GM19351 (cell line): Measurements from ENCODE around the gene PEX14.

Experiments used
- ATAC-seq: cut with Tn5 transposase; IDR thresholded peaks from one replicate; pipeline ENCODE4 v1.9.1; 2021; ENCODE audit warnings: mild to moderate bottlenecking, moderate library complexity; ENCODE audit not compliant: unreplicated experiment

The PEX14 gene

DNA sequence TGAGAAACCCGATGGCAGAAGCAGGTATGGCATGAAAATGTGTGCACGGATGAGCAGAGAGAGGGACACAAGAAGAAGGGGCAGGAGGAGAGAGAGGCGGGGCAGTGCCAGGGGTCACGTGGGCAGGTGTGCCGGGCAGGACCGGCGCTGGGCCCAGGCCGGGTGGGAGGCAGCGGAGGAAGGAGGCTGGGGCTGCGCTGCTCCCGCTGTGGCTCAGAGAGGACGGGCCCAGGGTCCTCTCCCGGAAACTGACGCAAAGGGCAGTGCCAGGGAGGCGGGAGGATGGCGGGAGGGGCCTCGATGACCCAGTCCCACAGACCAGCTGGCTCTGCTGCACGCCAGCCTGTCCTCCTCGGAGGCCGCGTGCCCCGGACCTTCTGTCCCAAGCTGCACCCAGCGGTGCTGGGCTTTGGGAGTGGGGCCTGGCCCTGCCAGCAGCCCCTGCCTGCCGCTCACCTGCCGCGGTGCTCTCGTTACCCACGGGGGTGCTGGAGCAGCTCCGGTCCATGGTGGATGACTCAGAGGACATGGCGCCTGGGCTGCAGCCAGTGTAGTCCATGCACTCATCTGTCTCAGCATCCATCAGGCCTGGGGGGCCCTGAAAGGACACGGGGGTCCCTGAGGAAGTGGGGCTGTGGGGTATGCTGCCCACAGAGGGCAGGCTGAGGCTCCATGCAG lies 167.8 kb downstream of the PEX14 start:
- no peak for ATAC-seq

DNA sequence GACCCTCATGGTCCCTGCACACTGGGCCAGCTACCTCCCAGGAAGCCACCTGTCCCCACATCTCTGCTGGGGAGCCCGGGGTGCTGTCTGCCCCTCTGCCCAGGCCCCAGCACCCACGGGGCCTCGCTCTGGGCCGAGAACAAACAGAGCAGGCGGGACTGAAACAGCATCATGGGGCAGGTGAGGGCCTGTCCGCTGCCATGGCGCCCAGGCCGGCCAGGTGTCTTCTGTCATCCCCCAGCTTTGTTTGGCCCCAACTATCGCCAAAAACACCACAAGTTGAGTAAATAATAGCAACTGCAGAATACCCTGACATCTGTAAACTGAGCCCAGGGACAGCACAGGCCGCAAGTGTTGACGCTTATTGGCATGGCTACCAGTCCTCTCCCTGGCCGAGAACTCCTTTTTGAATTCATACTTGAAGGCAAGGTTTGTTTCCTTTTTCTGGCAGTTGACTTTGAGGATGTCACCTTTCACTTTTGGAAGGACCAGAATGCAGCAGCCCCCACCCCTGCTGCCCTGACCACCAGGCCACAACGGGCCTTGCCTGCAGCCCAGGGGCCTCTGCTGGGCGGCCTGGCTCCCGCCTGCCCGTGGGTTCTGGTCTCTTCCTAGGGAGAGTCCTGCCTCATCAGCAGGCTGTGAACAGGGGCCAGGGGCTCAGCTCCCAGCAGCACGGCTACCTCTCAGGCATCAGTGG lies 169.0 kb downstream of the PEX14 start:
- ATAC-seq = no peak

DNA sequence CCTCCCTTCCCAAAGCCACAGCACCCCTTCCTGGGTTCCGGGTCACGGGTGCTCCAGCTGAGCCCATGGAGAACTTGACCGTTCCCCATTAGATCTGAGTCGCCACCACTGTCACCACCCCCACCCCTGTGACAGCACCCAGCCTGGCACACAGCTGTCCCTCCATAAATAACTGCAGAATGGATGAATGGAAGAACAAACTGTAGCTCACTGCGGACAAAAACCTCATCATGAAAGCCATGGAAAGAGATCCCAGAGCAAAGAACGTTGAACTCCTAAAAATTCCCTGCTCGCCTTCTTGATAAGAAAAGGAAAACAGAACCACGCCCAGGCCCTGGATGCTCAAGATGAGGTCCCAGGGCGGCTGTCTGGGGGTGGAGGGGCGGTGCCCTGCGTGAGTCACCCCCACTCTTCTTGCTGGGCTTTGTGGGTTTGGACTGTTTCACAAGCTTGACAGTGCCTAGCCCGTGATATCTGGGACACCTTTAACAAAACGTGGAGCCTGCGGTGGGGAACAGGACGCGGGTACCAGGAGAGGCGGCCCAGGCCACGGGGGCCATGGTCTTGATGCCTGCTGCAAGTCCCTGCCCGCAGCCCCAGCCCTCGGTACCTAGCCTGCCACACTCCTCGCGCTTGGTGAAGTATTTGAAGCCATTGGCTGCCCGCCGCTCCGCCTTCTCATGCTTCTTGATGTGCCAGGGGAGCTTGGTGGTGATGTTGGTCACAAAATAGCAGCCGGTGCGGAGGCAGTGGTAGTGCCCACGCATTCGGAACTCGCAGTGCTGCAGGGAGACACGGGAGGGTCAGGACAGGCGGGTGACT lies 169.8 kb downstream of the PEX14 start:
- ATAC-seq = no peak

DNA sequence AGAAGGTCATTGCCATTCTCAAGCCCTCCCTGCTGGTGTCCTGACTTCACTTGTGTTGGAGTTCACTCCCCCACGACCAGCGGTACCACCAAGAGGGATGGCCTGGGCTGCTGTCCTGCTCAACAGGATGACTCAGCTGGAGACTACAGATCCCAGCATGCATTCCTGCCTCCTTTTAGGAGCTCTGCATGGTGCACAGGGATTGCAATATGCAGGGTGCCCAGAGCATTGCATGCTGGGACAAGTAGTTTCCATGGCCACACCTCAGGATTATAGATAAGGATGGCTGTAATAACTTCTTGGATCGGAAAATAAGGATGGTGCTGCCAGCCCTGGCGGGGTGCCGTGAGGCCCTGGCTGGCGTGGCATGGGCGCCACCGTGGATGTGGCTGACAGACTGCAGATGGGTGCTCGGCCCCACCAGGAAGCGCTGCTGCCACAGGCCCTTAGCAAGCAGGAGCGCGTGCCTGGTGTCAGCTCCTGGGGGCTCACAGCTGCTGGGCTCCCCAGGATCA lies 171.7 kb downstream of the PEX14 start:
- ATAC-seq = no peak

DNA sequence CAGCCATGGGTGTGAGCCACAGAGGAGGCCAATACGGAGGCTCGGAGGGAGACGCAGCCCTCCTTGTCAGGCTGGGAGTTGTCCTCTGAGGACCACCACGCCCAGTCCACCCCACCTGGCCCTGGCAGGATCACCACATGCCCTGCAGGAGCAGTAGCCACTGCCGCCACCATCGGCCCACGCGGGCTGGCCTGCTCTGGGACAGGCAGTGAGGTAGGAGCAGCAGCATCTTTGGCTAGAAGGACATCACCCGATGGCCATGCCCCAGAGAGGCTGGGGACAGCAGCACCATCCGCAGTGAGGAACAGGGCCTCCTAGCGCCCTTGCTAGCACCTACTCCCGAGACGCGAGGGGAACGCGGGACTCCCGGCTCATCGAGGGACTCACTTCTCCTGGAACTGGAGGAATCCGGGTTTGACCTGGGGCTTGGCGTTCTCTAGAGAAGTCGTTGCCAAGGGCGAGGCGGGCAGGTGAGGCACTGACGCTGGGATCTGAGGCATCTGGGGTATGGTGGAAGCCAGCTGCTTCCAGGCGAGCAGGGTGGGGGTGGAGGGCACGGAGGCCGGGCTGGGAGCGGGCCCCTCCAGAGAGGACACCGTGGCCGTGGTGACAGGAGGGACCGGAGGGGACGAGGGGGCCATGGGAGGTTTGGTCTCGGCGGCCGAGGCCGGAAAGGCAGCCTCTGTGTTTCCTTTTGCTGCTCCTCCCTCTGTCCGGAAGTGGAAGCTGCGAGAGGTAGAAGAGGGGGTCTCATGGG lies 172.8 kb downstream of the PEX14 start:
- no peak for ATAC-seq

DNA sequence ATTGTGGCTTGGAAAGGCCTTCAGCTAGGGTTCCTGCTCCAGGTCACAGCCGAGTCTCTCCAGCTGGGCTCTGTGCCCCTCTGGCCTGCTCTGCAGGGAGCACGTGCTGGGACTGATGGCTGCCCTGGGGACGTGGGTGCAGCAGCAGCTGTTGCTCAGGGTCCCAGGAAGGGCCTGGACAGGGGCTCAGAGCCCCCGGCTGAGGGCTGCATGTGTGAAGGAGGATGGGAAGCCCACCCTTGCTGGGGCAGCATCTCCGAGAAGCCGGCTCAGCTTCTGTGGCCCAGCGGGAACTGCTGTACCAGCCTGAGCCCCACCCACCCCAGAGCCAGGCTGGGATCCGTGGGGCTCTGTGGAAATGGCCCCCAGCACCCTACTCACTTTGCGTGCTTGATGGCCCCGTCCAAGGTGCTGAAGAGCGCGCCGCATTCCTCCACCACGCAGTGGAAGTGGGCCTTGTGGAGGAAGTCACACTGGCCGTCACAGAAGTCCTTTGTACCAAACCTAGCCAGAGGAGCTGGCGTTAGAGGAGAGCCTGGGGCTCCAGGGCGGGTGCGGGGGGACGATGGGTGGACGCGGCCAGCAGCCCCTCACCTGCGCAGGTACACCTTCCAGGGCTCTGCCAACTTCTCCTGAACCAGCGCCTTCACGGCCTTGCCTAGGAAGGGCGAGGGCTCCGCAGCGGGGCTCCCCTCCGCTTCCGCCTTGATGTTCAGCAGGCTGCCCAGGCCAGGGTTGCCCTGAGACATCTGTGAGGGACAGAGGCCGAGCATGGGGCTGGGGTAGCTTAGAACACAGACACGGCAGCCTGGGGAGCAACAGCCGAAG lies 174.2 kb downstream of the PEX14 start:
- ATAC-seq = no peak

DNA sequence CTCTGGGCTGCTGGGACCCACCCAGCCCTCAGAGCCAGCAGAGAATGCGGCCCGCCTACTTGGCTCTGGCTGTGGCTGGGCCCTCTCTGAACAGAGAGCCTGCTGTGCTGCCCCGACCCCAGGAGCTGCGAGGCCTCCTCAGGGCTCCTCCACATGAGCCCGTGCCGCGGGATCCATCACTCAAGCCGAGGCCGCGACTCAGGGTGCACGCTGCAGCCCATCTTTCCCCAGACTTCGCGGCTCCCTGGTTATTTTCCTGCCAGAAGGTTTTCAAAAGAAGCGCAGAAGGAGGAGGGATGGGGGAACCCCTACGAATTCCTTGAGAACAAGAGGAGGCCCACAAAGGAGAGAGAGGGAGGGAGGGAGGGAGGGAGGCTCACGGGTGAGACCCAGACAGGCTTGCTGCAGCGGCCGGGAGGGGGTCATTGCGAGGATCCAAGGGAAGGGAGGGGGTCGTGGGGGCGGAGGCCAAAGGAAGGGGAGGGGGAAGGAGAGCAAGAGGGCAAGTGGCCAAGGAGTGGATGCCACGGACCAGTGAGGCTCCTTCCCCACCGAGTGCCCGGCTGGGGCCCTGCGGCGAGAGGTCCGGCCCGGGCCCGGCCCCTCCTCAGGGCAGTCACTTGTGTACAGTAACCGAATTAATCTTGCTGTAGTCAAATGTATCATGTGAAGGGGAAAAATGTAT lies 174.9 kb downstream of the PEX14 start:
- ATAC-seq = no peak

DNA sequence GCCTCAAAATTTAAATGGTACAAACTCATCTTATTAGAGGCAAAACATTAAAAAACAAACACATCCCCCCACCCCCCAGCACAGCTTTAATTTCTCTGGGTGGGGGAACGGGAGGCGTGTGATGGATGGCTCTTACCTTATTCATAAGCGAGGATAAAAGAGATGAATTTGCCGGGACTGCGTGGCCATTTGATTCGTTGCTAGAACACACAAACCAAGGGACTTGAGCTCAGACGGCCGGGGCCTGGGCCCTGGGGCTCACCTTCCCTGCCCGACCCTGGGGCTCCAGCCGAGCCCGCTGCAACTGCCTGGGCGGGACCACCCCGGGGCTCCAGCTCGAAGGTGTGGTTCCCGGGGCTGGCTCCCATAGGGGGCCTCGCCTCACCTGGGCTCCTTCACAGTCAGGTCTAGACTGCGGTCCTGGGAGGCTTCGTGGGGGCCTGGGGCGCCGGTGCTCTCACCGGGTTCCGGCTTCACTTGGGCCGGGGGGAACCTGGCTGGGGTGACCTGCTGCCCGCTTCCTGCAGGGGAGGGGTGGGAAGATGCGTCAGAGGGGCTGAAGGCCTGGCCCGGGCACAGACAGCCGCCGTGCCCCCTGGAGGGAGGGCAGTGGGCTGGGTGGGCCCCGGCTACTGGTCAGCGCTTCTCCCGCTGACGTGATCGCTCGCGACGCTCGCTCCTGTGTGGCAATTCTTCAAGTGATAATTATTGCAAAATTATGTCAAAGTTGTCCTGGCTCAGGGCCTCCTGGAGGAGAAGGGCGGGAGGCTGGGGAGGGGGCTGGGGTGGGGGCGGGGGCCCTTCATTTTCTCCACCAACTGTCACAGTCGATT lies 176.0 kb downstream of the PEX14 start:
- no peak for ATAC-seq

DNA sequence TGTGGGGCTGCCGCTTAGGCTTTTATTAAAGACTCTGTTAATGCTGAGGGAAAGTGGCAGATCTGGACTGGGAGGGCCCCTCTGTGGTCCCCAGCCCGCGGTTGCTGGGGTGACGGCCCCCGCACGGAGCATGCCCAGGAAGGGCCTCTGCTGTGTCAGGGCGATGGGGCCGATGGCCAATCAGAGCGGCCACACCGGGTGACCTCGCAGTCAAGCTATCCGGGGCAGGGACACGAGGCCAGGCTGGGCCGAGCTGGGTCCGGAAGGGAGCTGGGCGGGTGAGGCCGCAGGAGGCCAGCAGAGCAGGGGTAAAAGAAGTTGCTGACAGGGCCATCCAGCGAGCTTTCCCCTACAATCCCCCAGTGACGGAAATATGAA lies 176.6 kb downstream of the PEX14 start:
- no peak for ATAC-seq

DNA sequence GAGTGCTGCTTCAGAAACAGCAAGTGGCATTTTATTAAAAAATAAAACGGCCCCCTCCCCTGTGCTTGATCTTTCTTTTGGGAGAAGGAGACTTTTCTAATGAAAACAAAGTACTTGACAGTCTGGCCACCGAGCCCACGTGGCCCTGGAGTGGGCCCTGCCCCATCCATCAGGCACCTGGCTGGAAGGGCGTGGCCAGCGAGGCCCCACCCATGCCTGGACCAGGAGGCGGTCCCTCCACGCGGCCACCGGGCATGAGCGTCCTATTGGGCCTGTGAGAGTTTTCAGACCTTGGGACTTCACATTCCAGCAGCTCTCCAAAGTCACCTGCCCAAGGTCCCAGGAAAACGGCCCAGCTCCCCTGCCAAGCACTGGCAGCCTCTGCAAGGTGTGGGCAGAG lies 177.0 kb downstream of the PEX14 start:
- no peak for ATAC-seq

DNA sequence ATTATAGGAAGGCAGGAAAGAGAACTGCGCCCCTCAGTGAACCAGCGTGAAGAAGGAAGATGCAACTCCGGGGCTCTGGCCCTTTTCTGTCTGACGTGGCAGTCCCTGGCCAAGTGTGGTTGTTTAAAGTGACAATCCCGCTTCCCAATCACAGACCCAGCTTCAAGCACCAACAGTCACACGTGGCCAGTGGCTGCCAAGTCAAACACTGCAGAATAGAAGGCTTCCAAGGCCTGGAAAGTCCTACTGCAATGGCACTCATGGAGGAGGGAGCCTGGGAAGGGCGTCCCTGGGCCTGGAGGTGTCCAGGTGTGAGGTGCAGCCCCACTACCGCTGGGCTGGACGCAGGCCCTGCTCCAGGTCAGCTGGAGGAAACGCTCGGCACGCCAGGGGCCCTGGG lies 177.9 kb downstream of the PEX14 start:
- no peak for ATAC-seq

DNA sequence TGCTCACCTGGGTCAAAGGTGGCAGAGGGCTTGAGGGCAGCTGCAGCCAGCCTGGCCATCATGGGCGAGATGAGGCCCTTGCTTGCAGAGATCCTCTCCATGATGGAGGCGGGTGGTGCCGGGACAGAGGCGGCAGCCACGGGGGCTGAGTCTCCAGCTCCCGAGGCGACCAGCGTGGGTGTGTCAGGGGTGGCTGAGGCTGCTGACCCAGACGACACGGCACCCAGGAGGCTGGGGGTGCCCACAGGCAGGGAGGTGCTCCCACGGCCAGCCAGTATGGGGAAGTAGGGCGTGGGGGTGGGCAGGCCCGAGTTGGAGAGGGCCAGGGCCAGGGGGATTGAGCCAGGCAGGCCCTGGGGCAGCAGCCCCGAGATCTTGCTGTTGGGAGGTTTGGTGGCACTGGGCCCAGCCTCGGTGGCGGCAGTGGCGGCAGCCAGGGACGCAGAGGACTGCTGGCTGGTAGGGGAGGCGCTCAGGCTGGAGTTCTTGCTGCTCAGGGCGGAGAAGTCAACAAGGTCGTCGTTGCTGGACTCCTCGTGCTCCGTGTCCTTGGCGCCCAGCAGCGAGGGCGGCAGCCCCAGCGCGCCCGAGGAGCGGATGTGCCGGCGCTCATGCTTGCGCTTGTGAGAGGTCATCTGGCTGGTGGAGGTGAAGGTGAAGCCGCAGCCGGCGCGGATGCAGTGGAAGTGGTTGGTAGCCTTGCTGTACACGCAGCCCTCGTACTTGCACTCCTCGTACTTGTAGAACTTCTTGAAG lies 178.8 kb downstream of the PEX14 start:
- ATAC-seq = no peak

DNA sequence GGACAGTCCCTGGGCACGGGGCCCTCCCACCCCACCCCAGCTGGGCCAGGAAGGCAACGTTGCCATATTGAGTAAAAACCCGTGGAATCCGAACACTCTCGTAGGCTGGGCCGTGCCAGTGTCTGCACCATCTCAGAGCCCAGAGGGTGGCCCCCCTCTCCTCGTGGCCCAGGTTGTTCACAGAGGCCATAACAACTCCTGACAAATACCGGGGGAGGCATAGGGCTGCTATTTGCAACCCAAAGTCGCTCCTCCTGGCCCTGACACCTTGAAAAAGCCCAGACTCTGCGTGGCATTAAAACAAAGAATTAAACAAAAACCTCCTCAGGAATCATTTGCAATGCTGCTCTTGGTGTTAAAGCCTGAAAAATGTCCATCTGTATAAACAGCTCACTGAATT lies 180.3 kb downstream of the PEX14 start:
- no peak for ATAC-seq

DNA sequence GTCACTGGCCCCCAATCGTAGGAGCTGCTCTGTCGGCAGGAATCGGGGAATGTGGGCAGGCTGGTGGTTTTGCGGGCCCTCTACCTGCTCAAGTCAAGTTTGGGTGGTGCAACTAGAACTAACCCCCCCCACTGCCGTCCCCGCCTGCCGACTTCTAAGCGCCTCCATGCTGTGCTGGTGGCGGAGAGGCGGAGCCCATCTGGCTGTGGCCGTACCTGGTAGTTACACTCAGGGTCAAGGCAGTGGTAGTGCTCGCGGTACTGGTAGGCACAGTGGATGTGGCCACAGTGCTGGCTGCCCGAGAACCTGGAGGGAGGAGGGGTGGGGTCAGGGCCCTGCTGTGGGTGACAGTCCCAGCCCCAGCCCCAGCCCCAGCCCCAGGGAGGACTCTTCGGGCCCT lies 181.7 kb downstream of the PEX14 start:
- no peak for ATAC-seq

DNA sequence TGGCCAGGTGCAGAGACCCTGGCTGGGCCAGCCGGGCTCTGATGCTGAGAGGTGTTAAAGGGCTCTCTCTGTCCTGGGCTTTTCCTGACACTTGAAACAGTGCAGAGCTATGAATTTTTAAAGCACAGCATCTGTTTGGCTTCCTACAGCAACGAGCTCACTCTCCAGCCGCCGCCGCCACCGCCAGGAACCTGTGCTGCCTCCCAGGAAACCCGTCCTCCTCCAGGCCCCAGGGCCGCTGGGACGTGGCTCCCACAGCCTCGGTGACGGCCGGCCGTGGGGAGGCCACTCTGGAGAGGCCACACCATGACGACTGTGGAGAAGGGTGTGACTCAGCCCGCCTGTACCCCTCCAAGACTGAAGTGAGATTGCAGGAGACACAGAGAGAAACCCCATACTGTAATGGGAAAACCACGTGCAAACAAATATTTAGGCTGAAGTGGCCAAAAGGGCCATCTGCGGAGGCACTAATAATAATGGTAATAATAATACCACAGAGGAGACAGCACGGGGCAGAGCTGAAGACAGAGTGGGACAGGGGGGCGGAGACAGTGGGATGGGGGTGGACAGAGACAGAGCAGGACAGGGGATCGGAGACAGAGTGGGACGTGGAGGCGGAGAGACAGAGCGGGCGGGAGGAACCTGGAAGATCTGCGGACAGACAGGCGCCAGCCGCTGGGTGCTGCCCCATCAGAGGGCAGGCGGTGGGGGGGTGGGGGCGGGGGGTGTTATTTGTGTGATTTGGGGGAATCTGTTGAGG lies 182.5 kb downstream of the PEX14 start:
- ATAC-seq = no peak

DNA sequence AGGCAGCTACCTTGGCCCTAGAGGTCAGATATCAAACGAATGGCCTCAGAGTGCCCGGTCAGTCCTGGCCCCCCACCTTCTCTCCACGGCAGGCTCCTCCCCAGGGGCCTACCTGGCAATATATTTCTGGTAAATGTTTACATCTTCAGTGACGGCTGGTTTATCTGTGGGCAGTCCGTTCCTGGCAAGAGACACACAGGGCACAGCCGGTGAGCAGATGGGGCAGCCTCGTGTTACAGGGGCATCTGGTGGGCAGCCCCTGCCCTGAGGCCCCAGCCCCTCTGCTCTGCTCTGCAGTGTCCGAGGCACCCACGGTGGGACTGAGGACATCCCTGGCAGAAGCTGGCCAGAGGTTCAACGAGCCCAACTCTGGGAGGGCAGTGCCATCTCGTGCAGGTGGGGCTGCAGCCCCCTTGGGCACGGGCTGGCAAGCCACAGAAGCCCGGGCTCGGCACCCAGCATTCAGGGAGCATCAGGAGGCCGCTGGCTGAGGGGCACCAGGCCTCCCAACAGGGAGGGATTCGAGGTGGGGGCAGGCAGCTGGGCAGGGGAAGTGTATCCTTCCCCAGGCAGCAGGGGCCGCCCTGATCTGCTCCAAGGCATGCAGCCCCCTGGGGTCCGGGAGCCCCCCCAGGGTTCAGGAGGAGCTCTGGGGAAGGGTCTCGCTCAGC lies 183.8 kb downstream of the PEX14 start:
- ATAC-seq = no peak

DNA sequence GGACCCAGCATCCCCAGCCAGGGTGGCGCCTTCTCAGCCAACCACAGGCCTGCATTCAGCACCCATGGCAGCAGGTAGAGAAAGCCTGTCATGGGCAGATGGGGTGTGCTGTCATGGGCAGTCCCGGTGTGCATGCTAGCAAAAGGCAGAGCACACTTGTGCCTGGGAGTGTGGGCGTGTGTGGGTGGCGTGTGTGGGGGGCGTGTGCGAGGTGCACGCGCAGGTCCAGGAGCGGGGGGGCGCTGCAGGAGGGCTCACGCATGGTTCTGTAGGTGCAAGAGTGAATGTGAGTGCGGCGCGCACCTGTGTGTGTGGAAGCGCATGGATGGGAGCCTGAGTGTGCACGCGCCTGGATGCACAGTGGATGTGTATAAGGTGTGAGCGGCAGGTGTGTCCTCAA lies 184.5 kb downstream of the PEX14 start:
- no peak for ATAC-seq
